Measurements from ENCODE around the gene CLSTN2. TPM values are rescaled to one million over a fixed set of nuclear protein-coding genes. Genes with fewer than 3 reads are reported as not detected.

Gene CLSTN2
- total RNA-seq, 2 experiments from 2014 or later, result not detected

DNA sequence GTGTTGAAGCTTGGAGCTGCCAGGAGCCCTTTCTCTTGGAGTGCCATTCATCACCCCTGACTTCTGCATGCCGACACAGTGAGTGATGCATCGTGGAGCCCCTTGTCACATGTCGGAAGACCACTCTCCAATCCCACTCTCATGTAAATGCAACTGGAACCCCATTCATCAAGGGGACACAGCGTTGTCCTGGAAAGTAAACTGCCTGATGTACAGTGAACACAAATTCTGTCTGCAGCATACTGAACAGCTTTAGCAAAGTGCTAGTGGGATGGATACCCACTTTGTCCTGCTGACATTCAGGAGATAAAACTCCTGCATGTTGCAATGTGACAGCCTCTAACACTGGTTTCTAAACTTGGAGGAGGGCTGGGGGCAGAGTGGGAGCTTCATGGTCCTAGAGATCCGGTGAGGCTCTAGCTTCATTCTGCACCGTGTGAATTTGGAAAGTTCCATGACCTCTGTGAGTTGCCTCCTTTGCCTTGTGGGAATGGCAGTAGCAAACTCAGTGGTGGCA lies 194.8 kb downstream of the CLSTN2 start:
- CTCF ChIA-PET, result no interaction called here
- H3K4me3 Mint-ChIP-seq, result no peak overlapping the region
- no peaks in the 10 kb centered on the region for H3K4me1 Mint-ChIP-seq (ENCODE audit: low read depth)
- no peaks in the 10 kb centered on the region for H3K27me3 Mint-ChIP-seq (ENCODE audit: low read depth)
- H3K27ac Mint-ChIP-seq, result no peak overlapping the region
- DNase-seq (no peak), ATAC-seq (no peak)
- H3K9me3 Mint-ChIP-seq (ENCODE audit: insufficient read depth), result no peaks in the 10 kb centered on the region
- no peaks in the 10 kb centered on the region for H3K36me3 Mint-ChIP-seq (ENCODE audit: low read depth)
- POLR2A ChIA-PET, result no interaction called here

DNA sequence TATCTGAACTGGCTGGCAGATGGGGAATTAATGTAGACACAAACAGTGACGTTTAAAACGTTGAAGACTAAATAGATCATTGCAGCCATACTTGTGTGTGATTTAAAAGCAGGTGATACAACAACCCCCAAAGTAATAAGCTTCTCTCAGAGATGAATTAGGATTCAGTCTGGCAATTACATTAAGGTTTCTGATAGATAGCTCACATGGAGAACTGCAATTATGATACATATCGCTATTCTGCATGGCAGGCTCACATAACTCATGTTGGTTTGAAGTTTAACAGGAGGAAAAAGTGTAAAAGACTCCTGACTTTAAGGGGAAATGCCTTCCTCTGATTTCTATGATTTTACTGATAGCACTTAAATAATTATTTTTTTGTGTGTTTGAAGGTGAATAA lies 196.9 kb downstream of the CLSTN2 start:
- Mint-ChIP-seq H3K27ac (no peak overlapping the region), H3K9me3 (ENCODE audit: insufficient read depth) (no peaks in the 10 kb centered on the region), H3K36me3 (ENCODE audit: low read depth) (no peaks in the 10 kb centered on the region), H3K4me1 (ENCODE audit: low read depth) (no peaks in the 10 kb centered on the region), H3K27me3 (ENCODE audit: low read depth) (no peaks in the 10 kb centered on the region), H3K4me3 (no peak overlapping the region)
- DNase-seq (no peak), ATAC-seq (no peak)
- CTCF ChIA-PET, result no interaction called here
- POLR2A ChIA-PET, result interaction anchor here (0.7 kb wide), 1 partner anchor 244 kb away, joined by 3 read pairs; no protein-coding TSS in a partner anchor

DNA sequence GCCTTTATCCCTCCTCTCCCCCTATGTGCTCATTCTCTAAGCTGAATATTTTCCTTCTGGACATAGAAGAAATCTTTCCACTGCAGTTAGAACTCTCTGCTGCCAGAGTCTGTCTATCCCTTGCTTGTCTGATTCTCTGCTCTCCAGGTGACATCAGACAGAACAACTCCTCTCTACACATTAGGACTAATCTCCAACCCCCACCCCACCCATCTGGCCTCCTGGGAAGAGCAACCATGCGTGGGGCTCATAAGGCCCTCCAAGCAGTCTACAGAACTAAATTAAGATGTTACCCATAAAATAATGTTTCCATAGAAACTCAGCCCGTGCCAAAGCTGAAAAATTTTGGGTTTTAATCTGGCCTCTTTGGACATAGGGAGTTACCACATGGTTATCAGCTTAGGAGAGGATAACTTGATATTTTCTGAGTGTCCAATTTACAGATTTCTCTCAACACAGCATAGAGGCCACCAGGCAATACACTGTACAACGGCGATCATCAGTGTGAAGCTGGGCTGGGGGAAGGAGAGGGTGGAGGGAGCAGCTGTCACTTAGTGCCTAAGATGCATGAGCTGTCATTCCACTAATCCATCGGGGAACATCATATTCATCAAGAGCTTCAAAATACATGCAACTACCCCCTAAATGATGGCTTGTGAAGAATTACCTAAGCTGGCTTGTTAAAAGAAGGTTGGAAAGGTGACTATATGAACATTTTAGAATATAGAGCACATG lies 199.4 kb downstream of the CLSTN2 start:
- Mint-ChIP-seq H3K4me3 (no peak overlapping the region), H3K36me3 (ENCODE audit: low read depth) (no peaks in the 10 kb centered on the region)

DNA sequence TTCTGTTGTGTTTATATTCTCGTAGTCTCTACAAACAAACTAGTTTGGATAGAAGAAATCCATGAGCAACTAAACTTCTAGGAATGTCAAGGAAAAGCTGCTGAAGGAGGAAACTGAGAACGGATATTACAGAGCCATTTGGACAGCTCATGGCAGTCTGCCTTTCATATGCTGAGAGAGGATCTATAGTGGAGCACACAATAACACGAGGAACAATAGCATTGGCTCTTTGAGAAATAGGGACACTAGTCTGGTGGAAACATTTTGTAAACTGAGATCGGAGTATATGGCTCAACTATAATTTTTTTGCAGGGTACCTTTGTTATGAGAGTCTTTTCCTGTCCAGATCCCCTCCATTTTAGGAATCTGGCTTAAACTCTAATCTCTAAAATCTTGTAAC lies 200.5 kb downstream of the CLSTN2 start:
- ATAC-seq (no peak), DNase-seq (no peak)
- POLR2A ChIA-PET, result no interaction called here
- no peak overlapping the region for H3K4me3 Mint-ChIP-seq
- H3K9me3 Mint-ChIP-seq (ENCODE audit: insufficient read depth), result no peaks in the 10 kb centered on the region
- no peaks in the 10 kb centered on the region for H3K4me1 Mint-ChIP-seq (ENCODE audit: low read depth)
- no peak overlapping the region for H3K27ac Mint-ChIP-seq
- H3K36me3 Mint-ChIP-seq (ENCODE audit: low read depth), result no peaks in the 10 kb centered on the region
- H3K27me3 Mint-ChIP-seq (ENCODE audit: low read depth), result no peaks in the 10 kb centered on the region
- CTCF ChIA-PET, result no interaction called here

More for the DNA sequence above, 199.4 kb downstream of the CLSTN2 start:
- no peaks in the 10 kb centered on the region for H3K9me3 Mint-ChIP-seq (ENCODE audit: insufficient read depth)
- ChIA-PET CTCF (no interaction called here), POLR2A (interaction anchor here (0.5 kb wide), 1 partner anchor 1088 kb away, joined by 3 read pairs; no protein-coding TSS in a partner anchor)
- no peak overlapping the region for H3K27ac Mint-ChIP-seq
- H3K4me1 Mint-ChIP-seq (ENCODE audit: low read depth), result no peaks in the 10 kb centered on the region
- H3K27me3 Mint-ChIP-seq (ENCODE audit: low read depth), result no peaks in the 10 kb centered on the region
- no peak for DNase-seq
- no peak for ATAC-seq

DNA sequence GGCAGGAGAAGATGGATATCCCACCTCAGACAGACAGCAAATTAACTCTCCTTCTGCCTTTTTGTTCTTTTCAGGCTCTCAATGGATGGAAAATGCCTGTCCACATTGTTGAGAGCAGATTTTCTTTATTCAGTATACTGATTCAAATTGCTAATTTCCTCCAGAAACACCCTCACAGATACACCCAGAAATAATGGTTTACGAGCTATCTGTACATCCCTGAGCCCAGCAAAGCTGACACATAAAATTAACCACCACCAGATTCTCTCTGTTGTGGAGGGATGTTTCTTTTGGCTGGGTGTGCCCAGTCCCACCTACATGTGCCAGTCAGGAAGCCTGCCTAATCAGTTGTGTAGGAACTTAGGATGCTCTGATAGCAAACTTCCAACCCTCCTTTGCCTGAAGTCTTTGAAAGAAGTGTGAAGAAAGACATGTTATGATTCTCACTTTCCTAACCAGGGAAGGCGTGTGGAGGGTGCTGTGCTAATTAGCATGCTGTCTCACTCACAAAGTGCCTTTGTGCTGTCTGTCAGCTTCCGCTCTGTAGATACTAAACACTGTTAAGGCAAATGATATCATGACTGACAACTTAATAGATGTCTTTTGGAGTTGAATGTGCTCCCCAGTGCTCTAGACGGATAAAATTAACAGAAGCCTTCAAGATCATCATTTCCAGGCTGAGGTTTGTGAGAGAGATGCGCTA lies 208.5 kb downstream of the CLSTN2 start:
- Mint-ChIP-seq H3K9me3 (ENCODE audit: insufficient read depth) (no peaks in the 10 kb centered on the region), H3K4me1 (ENCODE audit: low read depth) (no peaks in the 10 kb centered on the region), H3K36me3 (ENCODE audit: low read depth) (no peaks in the 10 kb centered on the region), H3K4me3 (no peak overlapping the region), H3K27ac (no peak overlapping the region), H3K27me3 (ENCODE audit: low read depth) (no peaks in the 10 kb centered on the region)
- CTCF ChIA-PET, result no interaction called here
- DNase-seq, result no peak
- POLR2A ChIA-PET, result no interaction called here
- ATAC-seq, result no peak

DNA sequence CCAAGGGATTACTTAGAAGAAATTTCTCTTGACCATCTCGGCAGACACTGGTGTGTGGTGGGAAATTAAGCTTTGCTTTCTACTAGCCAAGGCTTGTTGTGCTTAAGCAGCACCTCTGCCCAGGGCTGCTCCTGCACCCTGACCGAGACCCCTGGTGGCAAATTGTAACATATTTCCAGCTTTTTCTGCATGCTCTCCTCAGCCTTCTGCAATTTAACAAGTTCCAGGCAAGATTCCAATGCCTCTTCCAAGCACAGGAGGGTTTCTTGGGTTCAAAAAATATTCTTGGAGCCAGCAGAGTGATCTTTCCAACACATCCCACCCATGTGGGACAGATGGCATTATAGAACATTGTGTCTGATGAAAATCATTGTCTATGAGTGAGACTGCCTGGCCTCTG lies 210.5 kb downstream of the CLSTN2 start:
- H3K4me1 Mint-ChIP-seq (ENCODE audit: low read depth), result no peaks in the 10 kb centered on the region
- H3K36me3 Mint-ChIP-seq (ENCODE audit: low read depth), result no peaks in the 10 kb centered on the region
- no peak overlapping the region for H3K27ac Mint-ChIP-seq
- no peak overlapping the region for H3K4me3 Mint-ChIP-seq
- no peak for ATAC-seq
- H3K27me3 Mint-ChIP-seq (ENCODE audit: low read depth), result no peaks in the 10 kb centered on the region
- no peaks in the 10 kb centered on the region for H3K9me3 Mint-ChIP-seq (ENCODE audit: insufficient read depth)
- ChIA-PET POLR2A (no interaction called here), CTCF (no interaction called here)
- DNase-seq, result no peak

DNA sequence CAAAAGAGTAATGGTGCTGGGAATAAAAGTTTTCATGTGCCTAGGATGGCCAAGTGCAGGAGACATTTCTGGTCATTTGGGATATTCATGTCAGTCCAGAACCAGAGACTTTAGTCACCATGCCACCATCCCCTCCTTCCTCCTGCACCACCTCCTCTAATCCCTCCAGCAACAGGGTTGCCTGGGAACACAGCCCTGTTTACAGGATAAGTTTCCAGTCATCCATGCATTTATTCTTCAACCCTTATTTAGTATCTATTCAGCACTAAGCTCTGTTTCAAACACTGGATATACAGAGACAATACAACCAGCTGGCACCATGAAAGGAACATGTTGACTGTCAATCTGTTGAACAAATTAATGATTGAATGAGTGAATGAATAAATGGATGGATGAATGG lies 211.7 kb downstream of the CLSTN2 start:
- no peaks in the 10 kb centered on the region for H3K36me3 Mint-ChIP-seq (ENCODE audit: low read depth)
- no peaks in the 10 kb centered on the region for H3K9me3 Mint-ChIP-seq (ENCODE audit: insufficient read depth)
- no peak for ATAC-seq
- H3K4me1 Mint-ChIP-seq (ENCODE audit: low read depth), result no peaks in the 10 kb centered on the region
- H3K27me3 Mint-ChIP-seq (ENCODE audit: low read depth), result no peaks in the 10 kb centered on the region
- no peak for DNase-seq
- no peak overlapping the region for H3K4me3 Mint-ChIP-seq
- H3K27ac Mint-ChIP-seq, result no peak overlapping the region
- CTCF ChIA-PET, result no interaction called here
- POLR2A ChIA-PET, result no interaction called here

DNA sequence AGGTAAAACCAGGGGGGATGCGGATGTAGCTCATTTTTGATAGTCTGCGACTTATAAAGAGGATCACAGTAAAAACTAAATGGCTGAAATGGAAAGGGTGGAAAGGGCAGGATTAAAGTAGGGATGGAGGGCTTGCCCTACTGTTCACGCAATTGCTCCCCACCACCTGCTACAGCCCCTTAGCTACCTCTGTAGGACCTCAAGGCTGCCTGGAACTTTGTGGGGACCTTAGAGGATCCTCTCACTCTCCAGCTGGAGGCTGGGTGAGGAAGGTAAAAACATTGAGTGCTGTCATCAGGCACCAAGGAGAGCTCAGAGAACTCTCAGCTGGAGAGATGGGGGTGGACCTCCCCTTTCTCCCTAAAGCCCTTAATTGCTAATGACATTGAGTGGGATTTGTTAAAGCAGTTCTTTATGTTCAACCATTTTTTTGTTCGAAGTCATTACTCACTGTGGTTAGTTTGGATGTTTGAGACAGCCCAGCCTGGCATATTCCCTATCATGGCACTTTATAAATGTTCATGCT lies 213.0 kb downstream of the CLSTN2 start:
- Mint-ChIP-seq H3K27ac (no peak overlapping the region), H3K36me3 (ENCODE audit: low read depth) (no peaks in the 10 kb centered on the region), H3K4me3 (no peak overlapping the region), H3K9me3 (ENCODE audit: insufficient read depth) (no peaks in the 10 kb centered on the region), H3K27me3 (ENCODE audit: low read depth) (no peaks in the 10 kb centered on the region), H3K4me1 (ENCODE audit: low read depth) (no peaks in the 10 kb centered on the region)
- POLR2A ChIA-PET, result no interaction called here
- no peak for ATAC-seq
- no peak for DNase-seq
- CTCF ChIA-PET, result no interaction called here

DNA sequence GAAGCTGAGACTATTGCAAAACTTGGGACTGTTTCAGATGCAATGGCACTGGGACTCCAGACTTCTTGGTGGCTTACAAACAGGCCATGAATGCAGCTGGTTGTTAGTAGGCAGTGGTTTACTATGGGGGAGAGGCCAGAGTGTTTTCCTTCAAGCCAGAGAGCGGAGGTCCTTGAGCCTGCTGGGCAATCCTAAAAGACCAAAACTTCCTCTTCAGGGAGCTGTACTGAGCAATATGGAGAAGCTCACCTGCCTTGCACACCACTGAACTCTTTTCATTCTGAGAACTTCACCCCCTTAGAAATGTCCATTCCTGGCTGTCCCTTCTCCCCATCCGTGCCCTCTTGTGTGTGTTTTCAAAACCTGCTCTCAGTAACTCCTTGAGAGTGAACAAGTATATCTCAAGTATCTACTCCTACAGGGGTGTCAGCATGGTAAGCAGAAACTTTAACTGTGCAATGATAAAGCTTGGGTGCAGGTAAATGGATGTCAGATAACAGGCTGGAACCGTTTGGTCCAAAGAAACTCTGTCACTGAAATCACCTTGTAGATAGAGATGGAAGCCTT lies 213.9 kb downstream of the CLSTN2 start:
- Mint-ChIP-seq H3K4me3 (no peak overlapping the region), H3K9me3 (ENCODE audit: insufficient read depth) (no peaks in the 10 kb centered on the region), H3K27me3 (ENCODE audit: low read depth) (no peaks in the 10 kb centered on the region), H3K4me1 (ENCODE audit: low read depth) (no peaks in the 10 kb centered on the region), H3K27ac (no peak overlapping the region), H3K36me3 (ENCODE audit: low read depth) (no peaks in the 10 kb centered on the region)
- ATAC-seq (no peak), DNase-seq (no peak)
- ChIA-PET CTCF (interaction anchor here (0.6 to 0.7 kb wide), 2 partner anchors 43 to 686 kb away, joined by 3 to 4 read pairs; no protein-coding TSS in a partner anchor), POLR2A (no interaction called here)

DNA sequence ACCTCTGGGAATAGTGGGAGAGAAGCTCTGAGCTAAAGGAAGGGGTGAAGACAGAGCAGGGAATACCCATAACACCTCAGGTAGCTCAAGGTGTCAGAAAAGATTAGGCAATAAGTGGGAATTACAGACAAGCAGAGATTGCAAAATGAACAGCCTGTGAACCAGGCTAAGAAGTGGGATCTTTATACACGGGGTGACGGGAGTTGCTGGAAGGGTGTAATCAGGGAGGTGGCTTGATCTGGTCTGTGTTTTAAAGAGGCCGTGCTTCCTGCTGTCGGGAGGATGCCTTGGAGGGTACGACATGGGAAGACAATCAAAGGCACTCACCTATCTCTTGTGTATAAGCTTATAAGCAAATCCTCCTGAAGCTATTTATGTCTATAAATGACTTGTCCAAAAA lies 216.3 kb downstream of the CLSTN2 start:
- ATAC-seq (no peak), DNase-seq (no peak)
- no peak overlapping the region for H3K4me3 Mint-ChIP-seq
- H3K36me3 Mint-ChIP-seq (ENCODE audit: low read depth), result no peaks in the 10 kb centered on the region
- no peaks in the 10 kb centered on the region for H3K4me1 Mint-ChIP-seq (ENCODE audit: low read depth)
- no peaks in the 10 kb centered on the region for H3K27me3 Mint-ChIP-seq (ENCODE audit: low read depth)
- no peak overlapping the region for H3K27ac Mint-ChIP-seq
- ChIA-PET CTCF (no interaction called here), POLR2A (no interaction called here)
- no peaks in the 10 kb centered on the region for H3K9me3 Mint-ChIP-seq (ENCODE audit: insufficient read depth)

DNA sequence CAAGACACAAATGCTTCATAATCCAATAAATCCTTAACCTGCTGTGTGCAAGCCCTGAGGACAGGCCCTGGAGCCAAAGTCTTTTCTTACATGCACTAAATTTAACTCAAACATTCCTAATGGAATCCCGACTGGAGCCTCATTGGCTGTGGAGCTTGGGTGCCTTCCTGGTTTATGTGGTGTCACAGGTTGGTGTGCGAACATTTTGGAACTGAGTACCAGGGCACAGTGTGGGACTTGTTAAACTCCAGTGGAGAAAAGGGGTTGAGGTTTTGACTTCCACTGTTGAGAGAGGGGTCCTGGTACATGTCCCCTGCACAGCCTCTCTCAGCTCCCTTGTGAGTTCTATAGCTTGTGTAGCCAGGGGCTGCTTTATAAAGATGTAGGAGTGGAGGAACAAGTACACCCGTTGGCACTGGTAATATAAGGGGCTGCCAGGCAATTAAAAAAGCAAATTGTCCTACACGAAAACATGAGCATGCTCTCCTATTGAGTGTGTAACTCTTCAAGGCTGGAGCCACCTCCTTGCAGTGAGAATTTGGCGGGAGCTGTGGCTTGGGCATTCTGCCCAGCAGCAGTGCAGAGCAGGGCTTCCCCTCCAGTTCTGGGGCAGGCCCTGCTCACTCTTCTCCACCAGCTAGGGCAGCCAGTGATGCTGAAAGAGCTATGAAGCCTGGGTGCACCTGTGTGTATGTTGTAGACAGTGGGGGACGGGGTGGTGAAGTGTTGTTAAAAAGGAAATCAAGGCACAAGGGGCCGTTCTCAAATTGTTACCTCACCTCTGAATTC lies 218.1 kb downstream of the CLSTN2 start:
- ChIA-PET CTCF (no interaction called here), POLR2A (no interaction called here)
- Mint-ChIP-seq H3K27me3 (ENCODE audit: low read depth) (no peaks in the 10 kb centered on the region), H3K9me3 (ENCODE audit: insufficient read depth) (no peaks in the 10 kb centered on the region), H3K27ac (no peak overlapping the region), H3K36me3 (ENCODE audit: low read depth) (no peaks in the 10 kb centered on the region), H3K4me3 (no peak overlapping the region), H3K4me1 (ENCODE audit: low read depth) (no peaks in the 10 kb centered on the region)
- ATAC-seq (no peak), DNase-seq (no peak)

DNA sequence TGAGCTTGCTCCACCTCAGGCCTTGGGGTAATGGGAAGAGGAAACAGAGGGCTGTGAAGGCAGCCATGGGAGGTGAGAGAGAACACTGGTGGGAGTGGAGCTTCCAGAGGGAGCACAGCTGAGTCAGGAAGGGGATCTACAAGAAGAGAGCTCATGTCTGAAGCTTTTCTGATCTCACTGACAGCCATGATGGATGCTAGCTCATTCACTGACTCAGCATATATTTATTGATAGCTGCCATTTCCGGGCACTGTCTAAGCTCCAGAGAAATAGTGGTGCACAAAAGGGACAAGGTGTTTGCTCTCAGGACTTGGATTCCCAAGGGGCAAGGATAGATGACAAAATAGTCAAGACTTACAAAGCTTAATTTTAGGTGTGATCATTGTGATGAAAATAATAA lies 218.8 kb downstream of the CLSTN2 start:
- POLR2A ChIA-PET, result no interaction called here
- CTCF ChIA-PET, result no interaction called here
- ATAC-seq, result no peak
- no peaks in the 10 kb centered on the region for H3K36me3 Mint-ChIP-seq (ENCODE audit: low read depth)
- no peak overlapping the region for H3K27ac Mint-ChIP-seq
- H3K4me1 Mint-ChIP-seq (ENCODE audit: low read depth), result no peaks in the 10 kb centered on the region
- H3K4me3 Mint-ChIP-seq, result no peak overlapping the region
- no peaks in the 10 kb centered on the region for H3K27me3 Mint-ChIP-seq (ENCODE audit: low read depth)
- no peaks in the 10 kb centered on the region for H3K9me3 Mint-ChIP-seq (ENCODE audit: insufficient read depth)
- no peak for DNase-seq

Measured in activated CD8-positive, alpha-beta T cell treated with anti-CD3 and anti-CD28 coated beads, Interleukin-2, amount 10 ng/mL, durations not matched to agents 7 days and 5 days (primary cell).